ENCODE measurements around the gene RALGPS1. TPM values are rescaled to one million over a fixed set of nuclear protein-coding genes. Genes with fewer than 3 reads are reported as not detected.
"Not testable (repeated sequence)": the region's sequence is repeated elsewhere in the genome, so short reads cannot be mapped to it uniquely, and the experiment has no call there.

The RALGPS1 gene
- total RNA-seq, 1 donor from 2014 or later: 86.6 TPM

DNA sequence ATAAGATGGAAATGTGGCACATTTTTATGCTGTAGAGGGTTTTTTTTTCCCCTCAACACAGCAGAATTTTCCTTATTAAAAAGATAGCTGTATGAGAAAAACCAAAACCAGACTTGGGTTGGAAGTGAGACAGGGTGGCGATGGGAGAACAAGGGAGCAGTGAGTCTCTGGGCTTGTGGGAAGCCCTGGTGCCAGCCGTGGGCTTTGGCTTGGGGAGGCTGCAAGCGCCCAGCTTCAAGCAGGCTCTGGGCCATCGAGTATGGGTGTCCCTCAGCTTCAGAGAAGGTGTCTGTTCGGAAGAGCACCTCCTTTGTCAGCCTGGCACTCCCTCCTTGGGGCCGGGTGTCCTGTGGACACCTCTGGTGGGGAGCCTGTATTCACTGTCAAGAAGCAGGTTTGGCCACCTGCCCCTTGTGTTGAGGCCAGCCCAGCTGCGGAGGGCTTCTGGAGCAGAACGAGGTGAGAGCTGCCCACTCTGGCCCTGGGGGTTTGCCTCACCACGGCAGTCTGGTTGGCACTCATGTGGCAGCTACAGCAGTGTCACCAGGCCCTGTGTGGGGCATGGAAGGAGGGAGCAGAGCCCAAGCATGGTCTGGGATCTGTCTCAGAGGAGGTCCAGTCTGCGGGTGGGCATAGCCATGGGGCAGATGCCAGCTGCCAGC is 245.5 kb downstream of the RALGPS1 start:
- no peak for DNase-seq

DNA sequence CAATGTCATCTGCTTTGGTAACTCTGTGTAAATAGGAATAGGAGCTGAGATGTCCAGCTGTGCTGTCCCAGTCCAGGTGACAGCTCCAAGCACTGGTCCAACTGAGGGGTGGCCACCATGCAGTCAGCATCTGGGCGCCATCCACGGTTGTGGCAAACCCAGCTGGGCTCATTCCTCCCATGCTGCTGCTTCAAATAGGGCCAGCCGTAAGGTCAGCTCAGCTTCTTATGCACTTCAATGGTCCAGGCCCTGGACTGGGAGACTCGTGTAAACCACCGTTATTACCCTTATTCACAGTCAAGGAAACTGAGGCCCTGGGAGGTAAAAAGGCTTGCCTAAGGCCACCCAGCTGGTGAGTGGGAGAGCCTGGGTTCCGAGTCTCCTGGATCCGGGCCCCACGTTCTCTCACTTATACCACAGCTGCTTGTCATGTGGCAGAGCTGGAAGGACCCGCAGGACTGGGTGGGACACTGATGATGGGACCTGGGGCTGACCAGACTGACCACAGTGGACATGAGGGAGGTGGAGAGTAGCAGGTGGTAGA is 246.6 kb downstream of the RALGPS1 start:
- DNase-seq: no peak

DNA sequence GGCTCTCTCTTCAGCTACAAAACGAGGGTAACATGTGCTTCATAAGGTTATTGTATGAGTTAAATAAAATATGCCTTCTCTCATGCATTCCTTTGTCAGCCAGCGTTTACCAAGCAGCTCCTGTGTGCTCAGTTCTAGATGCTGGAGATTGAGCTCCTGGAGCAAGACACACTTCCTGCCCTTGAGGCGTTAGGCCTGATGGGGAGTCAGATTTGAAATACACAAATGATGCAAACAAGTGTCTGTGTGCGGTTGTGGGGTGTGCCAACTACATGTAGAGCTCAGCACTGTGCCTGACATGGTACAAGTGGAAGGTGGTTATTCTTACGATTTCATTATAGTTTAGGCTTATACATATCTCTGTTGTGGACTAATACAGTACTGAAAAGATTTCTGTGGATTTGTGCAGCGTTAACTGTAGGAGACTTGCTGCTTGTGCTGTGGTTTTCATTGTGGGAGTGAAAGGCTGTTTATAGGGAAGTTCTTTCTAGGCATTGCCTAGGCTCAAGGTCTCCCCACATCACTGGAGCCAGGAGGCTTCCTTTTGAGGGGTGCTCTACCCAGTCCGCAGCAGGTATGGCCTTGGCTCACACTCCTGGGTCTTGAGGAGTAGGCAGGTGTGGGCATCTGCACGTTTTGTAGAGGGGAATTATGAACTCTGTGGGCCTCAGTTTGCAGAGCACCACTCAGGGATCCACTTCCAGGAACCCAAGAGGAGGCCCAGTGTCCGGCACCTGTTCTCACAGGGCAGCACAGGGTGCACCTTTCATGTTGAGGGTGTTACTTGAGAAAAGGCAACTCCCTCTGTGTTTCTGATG is 247.7 kb downstream of the RALGPS1 start:
- DNase-seq: no peak

DNA sequence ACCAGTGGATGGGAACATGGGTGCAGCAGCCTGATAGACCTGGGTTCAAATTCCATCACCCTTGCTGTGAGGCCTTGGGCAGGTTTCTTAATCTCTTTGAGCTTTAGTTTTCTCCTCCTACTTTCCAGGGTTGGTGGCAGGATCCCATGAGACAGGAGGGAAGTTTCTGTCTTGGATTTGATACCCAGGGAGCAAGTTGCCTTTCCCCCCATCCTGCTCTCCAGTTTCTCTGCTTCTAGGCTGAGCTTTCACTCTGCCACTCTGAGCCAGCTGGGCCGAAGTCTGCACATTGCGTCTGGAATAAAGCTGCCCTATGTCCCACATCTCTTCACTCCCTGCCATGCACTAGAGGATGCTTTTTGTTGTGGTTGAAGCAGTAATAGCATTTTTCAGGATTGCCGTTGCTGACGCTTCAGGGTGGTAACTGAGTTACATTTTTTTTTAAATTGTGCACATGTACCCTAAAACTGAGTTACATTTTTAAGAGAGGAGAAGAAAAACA is 248.3 kb downstream of the RALGPS1 start:
- peak; percentile 28 for DNase-seq

DNA sequence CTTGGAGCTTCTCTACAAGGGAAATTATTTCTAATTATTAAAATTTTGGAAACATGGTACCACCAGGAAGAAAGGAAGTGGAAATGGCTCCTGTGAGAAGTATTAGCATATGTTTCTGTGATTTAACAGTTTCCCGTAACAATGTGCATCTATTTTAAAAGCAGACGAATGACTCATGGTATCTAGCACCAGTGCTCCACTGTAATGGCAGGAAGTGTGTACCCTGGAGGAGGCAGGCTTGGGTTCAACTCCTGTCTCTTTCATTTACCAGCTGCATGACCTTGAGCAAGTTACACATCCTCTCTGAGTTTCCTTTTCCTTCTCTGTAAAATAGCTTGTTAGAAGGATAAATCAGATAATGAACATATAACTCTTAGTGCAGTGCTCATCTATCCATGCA is 248.8 kb downstream of the RALGPS1 start:
- DNase-seq: no peak

DNA sequence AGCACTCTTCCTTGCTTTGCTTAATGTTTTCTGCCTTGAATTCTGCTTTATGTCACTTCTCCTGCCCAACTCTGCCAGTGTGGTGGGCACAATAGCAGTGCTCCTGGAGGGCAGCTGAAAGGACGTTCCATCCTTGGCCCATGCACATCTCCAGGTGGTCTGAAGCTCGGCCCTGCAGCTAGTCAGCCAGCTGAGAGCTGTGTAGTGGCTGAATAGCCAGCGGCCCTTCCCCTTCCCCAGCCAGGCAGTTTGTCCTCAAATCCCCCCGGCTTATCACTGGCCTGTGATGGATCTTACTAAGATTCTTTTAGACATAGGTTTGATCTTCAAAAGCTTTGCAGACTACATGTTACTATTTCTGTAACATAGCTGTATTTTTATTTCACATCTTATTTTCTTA is 250.5 kb downstream of the RALGPS1 start:
- no peak for DNase-seq

DNA sequence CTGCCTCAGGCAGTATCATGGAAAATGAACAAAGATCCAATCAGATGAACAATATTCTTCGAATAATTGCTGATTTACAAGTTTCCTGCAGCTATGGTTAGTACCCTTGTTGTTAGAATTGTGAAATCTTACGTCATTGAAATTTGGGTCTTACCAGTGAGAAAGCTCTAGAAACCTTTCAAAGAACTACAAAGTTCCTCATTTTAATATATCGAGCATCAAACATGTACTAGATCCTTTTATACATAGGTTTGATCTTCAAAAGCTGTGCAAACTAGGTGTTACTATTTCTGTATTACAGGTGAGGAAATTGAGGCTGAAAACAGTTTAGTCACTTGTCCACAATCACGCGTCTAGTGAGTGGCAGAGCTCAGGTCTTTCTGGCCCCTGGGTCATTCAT is 251.5 kb downstream of the RALGPS1 start:
- DNase-seq: no peak

DNA sequence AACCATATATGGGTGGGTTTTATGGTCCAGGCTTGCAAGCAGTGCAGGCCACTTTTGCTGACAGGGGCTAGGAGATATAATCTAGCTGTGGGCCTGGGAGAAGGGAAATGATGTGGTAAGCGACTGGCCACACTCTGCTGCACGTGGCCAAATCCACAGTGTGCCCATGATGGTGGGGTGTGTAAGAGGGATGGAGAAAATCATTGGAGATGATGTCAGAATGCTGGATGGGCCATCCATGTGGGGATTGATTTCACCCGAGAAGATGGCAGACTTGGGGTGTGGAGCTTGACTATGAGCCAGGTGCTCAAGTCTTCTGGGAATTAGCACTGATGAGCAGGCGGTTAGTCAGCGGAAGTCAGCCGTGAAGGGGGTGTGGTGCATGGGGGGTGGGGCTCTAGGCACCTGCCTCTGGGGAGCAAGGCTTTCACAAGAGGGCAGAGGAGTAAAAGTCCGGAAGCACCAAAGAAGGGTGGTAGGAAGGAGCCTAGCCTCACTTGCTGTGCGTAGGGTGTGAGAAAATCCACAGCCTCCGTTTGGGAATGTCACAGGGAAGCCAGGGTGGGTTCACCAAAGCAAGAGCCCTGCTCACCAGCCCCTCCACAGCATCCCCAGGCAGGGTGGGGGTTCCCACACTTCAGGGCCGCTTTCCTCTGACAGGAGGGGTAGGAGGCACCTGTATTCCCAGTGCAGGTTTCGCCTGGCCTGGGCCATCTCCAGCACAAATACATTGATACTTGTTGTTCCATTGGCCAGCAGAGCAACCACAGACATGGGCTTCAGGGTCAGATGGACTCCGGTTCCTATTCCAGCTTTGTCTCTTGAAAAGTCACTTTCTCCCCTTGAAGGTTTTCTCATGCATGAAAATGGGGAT is 252.3 kb downstream of the RALGPS1 start:
- no peak for DNase-seq

DNA sequence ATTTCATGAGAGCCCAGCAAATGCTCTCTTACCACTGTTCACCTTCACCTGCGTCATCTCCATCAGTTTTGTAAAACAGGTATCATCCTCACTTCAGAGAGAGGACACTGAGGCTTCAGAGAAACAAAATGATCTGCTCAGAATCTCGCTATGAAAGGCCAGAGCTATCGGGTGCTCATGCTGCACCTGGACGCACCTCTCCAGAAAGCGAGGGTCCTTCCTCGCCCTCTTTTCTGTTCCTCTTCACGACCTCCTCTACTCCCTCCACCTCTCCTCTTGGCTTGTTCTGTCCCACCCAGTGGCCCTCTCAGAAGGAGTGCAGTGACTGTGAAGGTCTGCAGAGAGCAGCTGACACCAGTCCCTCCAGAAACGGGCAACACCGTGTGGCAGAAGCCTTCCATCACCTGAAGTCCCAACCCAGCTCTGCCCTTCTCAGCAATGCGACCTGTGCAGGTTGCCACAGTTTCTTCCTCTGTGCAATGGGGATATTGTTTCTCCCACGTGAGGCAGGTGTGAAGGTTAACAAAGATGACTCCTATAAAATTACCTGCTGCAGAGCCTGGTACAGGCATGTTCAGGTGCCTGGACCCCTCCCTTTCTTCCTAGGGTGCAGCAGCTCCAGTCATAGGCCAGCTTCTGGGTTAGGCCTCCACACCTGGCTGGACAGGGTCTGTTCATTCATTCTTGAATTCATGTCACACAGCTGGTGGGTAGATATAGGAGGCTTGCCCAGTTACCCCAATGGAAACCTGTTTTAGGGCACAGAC is 253.2 kb downstream of the RALGPS1 start:
- no peak for DNase-seq

DNA sequence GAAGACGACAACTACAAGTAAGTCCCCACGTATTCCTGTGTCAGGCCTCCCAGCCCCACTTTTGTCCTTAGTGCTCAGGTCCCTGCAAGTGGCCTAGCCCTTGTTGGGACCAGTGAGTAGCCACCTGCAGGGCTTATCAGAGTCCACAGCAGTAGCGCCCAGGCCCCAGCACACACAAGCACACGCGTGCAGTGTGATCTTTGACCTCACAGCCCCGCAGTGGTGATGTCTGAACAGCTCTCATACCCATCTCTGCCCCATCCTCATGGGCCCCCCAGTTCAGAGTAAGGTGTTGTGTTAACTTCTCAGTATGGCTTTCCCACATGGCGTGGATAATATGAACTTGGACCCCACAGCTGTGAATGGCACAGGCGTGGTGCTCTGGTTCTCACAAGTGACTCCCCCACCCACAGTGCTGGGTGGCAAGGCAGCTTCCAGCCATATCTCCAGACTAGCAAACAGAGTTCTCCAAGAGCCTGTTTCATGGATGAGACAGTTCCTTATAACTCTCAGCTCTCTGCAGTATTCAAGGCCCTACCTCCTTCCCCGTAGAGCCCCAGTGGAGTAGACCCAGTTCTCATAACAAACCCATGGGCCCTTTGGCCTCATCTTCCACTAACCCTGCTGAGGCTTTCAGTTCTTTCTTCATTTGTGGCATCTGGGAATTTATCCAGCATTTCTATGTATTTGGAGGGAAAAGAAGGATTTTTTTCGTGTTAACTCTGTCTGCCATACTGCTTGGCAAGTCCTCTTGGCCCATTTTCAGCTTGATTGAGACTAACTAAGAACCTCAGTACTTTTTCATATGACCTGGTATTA is 254.4 kb downstream of the RALGPS1 start:
- DNase-seq: no peak

DNA sequence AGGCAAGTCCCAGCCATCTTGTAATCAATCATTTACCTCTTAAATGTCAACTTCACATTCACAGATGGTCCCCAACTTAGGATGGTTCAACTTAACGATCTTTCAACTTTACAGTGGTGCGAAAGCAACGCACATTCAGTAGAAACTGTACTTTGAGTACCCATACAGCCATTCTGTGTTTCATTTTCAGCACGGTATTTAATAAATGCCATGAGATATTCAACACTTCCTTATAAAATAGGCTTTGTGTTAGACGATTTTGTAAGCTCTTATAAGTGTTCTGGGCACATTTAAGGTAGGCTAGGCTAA is 254.9 kb downstream of the RALGPS1 start:
- DNase-seq: no peak

DNA sequence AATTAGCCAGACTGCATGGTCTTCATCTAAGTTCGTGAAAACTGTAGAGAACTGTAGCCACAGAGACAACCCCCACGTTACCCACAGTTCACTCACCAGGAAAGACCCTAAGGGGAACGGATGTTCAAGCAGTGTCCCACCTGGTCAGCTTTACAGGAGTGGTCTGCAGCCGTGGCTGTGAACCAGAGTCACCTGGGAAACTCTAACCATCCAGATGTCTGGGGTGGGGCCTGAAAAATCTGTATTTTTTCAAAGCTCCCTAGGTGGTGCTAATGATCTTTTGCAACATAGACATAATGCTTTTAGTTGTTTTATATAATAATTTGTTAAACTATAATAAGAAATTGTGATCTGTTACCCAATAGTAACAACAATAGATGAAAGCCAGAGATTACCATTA is 255.5 kb downstream of the RALGPS1 start:
- no peak for DNase-seq

DNA sequence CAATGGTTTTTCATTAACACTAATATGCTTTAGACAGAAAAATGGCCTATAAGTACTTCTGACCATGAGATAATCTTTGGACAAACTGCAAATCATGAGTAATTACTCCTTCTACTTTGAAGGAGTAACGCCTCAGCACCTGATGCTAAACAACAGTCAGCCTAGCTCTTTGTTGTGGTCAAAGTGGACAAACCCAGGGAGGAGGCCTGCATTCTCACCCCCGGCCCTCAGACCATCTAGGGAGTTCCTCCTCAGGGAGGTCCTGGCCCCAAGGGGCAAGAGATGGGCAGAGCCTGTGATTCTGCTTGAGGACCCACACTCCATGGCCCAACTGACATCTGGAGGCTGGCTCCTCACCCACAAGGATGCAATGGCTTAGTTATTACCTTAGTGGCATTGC is 256.1 kb downstream of the RALGPS1 start:
- DNase-seq: no peak

DNA sequence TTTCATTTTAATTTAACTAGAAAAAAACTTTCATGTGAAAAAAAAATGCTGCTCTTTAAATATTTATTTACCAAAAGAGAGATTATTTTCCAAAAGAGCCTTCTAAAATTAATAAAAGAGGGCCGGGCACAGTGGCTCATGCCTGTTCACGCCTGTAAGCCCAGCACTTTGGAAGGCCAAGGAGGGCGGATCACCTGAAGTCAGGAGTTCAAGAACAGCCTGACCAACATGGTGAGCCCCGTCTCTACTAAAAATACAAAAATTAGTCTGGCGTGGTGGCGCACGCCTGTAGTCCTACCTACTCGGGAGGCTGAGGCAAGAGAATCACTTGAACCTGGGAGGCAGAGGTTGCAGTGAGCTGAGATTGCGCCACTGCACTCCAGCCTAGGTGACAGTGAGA is 256.8 kb downstream of the RALGPS1 start:
- DNase-seq: not testable (repeated sequence)

DNA sequence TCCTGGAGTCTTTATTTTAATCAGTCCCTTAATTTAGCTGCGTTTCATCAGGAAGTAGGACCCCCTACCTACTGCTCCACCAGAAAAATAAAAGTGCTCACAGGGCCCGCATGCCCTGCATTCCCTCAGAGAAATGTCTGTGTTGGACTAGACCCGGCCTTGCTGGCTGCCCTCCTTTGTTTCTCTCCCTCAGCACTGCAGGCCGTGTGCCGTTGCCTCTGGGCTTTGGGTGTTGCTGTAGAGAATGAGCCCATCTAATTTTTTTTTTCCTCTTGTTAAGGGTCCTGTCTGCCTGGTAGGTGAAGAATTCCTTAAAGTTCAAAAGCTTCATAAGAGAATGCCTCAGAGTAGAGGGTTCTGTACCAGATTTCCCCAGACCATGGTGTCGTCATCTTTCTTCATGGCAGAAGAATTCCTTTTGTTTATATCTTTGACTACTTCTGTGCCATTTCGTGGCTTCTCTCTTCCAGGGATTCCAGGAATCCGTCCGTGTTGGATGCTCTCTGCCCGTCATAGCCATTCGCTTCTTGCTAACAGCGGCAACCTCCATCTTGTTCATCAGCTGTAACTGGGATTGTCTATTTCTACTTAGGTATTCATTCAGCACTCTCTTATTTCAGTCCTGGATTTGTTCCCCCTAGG is 257.6 kb downstream of the RALGPS1 start:
- no peak for DNase-seq

DNA sequence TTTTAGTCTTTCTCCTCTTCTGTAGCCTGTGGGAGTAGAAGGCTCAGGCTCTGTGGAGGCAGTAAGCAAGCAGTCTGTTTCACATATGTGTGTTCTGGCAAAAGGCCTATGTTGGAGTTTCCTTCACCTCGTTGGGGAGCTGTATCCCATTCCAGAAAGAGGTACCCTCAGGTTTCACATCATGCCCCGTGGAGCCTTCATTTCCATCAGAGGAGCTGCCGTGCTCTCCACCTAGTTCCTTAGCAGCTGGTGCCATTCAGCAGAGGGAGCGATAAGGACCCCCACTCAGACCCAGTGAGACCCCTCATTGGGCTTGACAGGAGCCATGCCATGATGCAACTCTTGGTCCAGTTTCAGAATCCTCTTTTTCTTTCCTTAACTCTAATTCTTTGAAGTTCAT is 258.5 kb downstream of the RALGPS1 start:
- no peak for DNase-seq

DNA sequence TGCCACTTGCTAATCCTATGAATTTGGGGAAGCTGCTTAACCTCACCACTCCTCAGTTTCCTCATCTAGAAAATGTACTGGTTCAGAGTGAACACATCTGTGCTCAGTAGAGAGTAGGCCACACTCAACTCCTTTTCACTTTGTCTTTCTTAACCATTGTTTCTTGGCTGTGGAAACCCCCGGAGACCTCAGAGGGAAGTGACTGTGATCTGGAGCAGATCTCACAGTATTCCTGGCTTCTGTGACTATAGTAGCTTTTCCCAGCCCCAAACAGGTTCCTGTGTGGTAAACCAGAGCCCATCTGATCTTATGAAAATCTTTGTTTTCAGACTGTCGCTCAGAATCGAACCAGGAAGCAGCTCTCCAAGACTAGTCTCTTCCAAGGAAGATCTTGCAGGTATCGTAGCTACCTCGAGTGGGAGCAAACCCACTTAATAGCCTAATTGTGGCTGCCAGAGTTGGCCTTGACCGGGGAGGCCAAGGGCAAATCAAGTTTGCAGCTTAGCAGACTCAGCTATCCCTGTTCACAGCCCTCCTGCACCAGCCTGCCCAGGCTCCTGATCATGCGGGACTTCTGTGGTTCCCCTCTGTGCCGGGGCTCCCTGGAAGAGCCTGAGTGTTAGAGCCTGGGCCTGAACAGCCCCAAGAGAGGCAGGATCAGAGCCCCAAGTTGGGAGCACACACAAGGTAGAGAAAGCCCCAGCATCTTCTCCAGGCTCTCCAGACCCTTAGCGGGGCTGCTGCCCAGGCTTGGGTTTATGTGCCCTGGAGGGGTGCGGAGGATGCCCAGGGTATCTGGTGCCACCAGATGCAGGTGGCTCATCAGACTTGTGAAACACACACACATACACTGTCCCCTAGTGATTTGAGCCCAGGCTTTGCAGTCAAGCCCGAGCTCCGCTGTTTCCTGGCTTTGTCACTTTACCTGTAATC is 260.1 kb downstream of the RALGPS1 start:
- no peak for DNase-seq

DNA sequence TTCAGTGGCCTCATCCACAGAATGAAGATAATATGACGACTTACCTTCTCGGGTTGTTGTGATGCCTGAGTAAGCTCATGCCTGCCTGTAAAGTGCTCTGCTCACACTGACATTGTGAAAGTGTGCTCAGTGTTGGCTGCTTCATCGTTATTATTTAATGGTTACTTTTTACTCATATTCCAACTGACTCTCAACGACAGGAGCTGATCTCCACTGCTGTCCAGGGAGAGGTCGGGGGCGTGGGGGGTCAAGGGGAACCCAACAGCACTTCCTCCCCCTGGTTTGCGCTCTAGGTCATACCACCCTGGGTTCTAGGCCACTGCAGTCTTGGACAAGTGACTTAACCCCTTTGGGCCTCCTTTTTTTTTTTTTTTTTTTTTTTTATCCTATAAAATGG is 260.7 kb downstream of the RALGPS1 start:
- DNase-seq: no peak

DNA sequence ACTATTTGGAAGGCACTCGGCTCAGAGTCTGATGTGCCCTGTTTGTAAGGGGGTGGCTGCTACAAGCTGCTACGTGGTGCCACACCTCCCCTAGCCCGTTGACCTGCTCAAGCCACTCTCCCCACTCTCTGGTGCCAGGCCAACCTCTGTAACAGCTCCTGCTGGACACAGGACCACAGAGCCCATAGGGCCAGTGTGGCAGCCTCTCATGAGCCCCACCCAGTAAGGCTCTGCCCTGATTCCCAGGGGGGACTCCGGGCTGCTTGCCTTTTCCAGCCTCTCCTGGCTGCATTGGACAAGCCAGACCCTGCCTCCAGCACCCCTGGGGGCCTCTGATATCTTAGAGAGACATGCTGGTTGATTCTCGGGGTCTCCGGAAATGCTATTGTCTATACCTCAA is 261.2 kb downstream of the RALGPS1 start:
- no peak for DNase-seq
